Psoas muscle (tissue), 8 donors: ENCODE measurements around the gene RAVER1. TPM values are rescaled to one million over a fixed set of nuclear protein-coding genes. Genes with fewer than 3 reads are reported as not detected.

Source experiments
- ATAC-seq, 4 donors: fragments of 200-7000 bp; cut with Tn5 transposase; one replicate each; pipeline ENCODE4 v1.9.1; 2020; ENCODE audit warnings: moderate library complexity in 3 of 4, mild to moderate bottlenecking in 2 of 4
- DNase-seq, 2 donors: peaks; one replicate each; pipeline ENCODE4 v3.0.0-alpha.2; 2020
- H3K27ac ChIP-seq: fragments of 200-600 bp; one replicate; pipeline ENCODE4 v1.8.0; 2022
- H3K27me3 ChIP-seq, 3 donors: fragments of 200-600 bp in 1 of 3; one replicate each; pipeline versions ENCODE4 v1.6.1 to v1.8.0; 2013 to 2022; ENCODE audit warnings: low read length in 2 of 3, mild to moderate bottlenecking in 2 of 3, moderate library complexity in 1 of 3; ENCODE audit not compliant: insufficient read depth in 3 of 3
- H3K36me3 ChIP-seq, 2 donors: fragments of 200-600 bp in 1 of 2; one replicate each; pipeline versions ENCODE4 v1.6.1 to v1.8.0; 2013 to 2022; ENCODE audit warnings: low read depth in 1 of 2, mild to moderate bottlenecking in 1 of 2, moderate library complexity in 1 of 2; ENCODE audit not compliant: insufficient read depth in 1 of 2
- H3K4me1 ChIP-seq: fragments of 200-600 bp; one replicate; pipeline ENCODE4 v1.8.0; 2022
- H3K4me3 ChIP-seq: fragments of 200-600 bp; one replicate; pipeline ENCODE4 v1.8.0; 2022; ENCODE audit warnings: mild to moderate bottlenecking
- H3K9me3 ChIP-seq: fragments of 200-600 bp; one replicate; pipeline ENCODE4 v1.8.0; 2022
- WGBS, 3 donors: extraction: QIAGEN DNeasy Blood & Tissue Kit; methylation state at CpG; one replicate each; pipeline versions ENCODE4 v1.1.6 to v1.1.7; 2013; 5-methylcytosine and 5-hydroxymethylcytosine counted together
- intact Hi-C, 2 donors: fragments of 100-400 bp; cut with DNase I; formaldehyde crosslinking; loops; one replicate each; pipeline versions ENCODE4 v1.11.0 to v1.14.2; 2022
- polyA plus RNA-seq, 3 donors: library from polyadenylated mRNA; stranded (reverse); fragments of 200-250 nt; gene quantifications; one replicate each; pipeline ENCODE4 v1.2.3, GENCODE V29; 2013
- total RNA-seq, 4 donors: library from RNA; stranded (reverse); fragmentation: NEBNext Ultra II Directional in 2 of 4; extraction: Animal tissue kit (Norgen Biotek cat#: 25700) in 2 of 4; gene quantifications; one replicate each; pipeline versions ENCODE4 v1.2.1 to v1.2.4, GENCODE V29; 2021 to 2023
- TF ChIP-seq, protein P1 (sequence below): fragments of 200-600 bp; IDR thresholded peaks from one replicate; pipeline ENCODE4 v1.8.0; 2022; ENCODE audit warnings: antibody characterized with exemption
- donor health status: healthy with polysubstance abuse.
- donor health status: DM: no; HTN: no; CAD: no; lungs with moderate emphysema.
- donor health status: Bipolar disorder and iron deficiency.
- donor health status: healthy.
- donor health status: DM: yes; HTN: yes; CAD: no.
- donor health status: DM: no; HTN: no; CAD: no.
- donor health status: DM: no; HTN: no; CAD: no.
- donor health status: DM: yes; HTN: yes; CAD: no.

The RAVER1 gene
- total and polyA plus RNA-seq, 7 donors: 4.3 to 11.2 (median 8.2) TPM

GRCh38 chr19:10365518-10365917 lies 32.2 kb upstream of the RAVER1 start:
- Histone ChIP-seq H3K4me3 (no peak overlapping the region), H3K9me3 (no peaks in the 10 kb centered on the region), H3K27ac (no peak overlapping the region), H3K27me3 (no peaks in the 10 kb centered on the region), H3K36me3 (peaks cover 13 to 85% of the 10 kb centered on the region in 2 donors), H3K4me1 (no peaks in the 10 kb centered on the region)
- WGBS, 3 donors: 93 to 95% (median 94%) methylated on average over 23 of the region's 23 CpGs
- TF ChIP-seq, protein P1, sequence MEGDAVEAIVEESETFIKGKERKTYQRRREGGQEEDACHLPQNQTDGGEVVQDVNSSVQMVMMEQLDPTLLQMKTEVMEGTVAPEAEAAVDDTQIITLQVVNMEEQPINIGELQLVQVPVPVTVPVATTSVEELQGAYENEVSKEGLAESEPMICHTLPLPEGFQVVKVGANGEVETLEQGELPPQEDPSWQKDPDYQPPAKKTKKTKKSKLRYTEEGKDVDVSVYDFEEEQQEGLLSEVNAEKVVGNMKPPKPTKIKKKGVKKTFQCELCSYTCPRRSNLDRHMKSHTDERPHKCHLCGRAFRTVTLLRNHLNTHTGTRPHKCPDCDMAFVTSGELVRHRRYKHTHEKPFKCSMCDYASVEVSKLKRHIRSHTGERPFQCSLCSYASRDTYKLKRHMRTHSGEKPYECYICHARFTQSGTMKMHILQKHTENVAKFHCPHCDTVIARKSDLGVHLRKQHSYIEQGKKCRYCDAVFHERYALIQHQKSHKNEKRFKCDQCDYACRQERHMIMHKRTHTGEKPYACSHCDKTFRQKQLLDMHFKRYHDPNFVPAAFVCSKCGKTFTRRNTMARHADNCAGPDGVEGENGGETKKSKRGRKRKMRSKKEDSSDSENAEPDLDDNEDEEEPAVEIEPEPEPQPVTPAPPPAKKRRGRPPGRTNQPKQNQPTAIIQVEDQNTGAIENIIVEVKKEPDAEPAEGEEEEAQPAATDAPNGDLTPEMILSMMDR: no peak
- intact Hi-C loops: no loop called here
- ATAC-seq (no peak), DNase-seq (no peak)

GRCh38 chr19:10364644-10365043 lies 31.3 kb upstream of the RAVER1 start:
- H3K4me1 ChIP-seq: no peaks in the 10 kb centered on the region
- TF ChIP-seq, protein P1: no peak
- H3K9me3 ChIP-seq: no peaks in the 10 kb centered on the region
- no peak for ATAC-seq
- H3K27ac ChIP-seq: no peak overlapping the region
- DNase-seq: no peak
- intact Hi-C loops: no loop called here
- no peaks in the 10 kb centered on the region for H3K27me3 ChIP-seq
- H3K36me3 ChIP-seq: peaks cover 13 to 84% of the 10 kb centered on the region in 2 donors
- 79 to 87% (median 85%) methylated on average over 19 of the region's 19 CpGs for WGBS, 3 donors
- no peak overlapping the region for H3K4me3 ChIP-seq

- DNase-seq (no peak), ATAC-seq (no peak)
- Histone ChIP-seq H3K27ac (no peak overlapping the region), H3K4me1 (no peaks in the 10 kb centered on the region), H3K9me3 (no peaks in the 10 kb centered on the region), H3K36me3 (peaks cover 13 to 85% of the 10 kb centered on the region in 2 donors), H3K4me3 (no peak overlapping the region), H3K27me3 (no peaks in the 10 kb centered on the region)
- intact Hi-C loops: no loop called here
- TF ChIP-seq, protein P1: no peak
- WGBS, 3 donors: 90 to 97% (median 94%) methylated on average over 12 of the region's 12 CpGs
These were observed 30.5 kb upstream of the RAVER1 start for GRCh38 chr19:10363789-10364281.

DNA sequence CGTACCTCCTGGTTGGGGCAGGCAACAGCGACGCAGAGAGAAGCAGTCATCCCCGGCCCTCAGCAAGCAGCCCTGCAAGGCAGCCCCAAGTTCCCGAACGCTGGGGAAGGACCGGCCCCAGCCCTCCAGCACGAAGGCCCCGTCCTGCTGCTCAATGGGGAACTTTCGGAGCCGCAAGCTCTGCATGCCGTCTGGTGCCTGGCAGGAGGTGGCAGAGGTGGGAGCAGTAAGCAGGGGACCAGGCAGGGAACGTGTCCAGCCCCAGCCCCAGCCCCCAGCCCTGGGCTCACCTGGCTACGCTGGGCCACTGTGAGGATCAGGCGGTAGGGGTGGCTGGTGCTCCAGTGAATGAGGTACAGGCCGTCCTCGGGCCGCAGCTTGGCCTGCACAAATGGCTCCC lies 28.9 kb upstream of the RAVER1 start:
- no peaks in the 10 kb centered on the region for H3K4me1 ChIP-seq
- no peaks in the 10 kb centered on the region for H3K9me3 ChIP-seq
- DNase-seq (no peak), ATAC-seq (no peak)
- peaks cover 13 to 86% of the 10 kb centered on the region in 2 donors for H3K36me3 ChIP-seq
- H3K27ac ChIP-seq: no peak overlapping the region
- no peaks in the 10 kb centered on the region for H3K27me3 ChIP-seq
- H3K4me3 ChIP-seq: no peak overlapping the region
- WGBS, 3 donors: 93 to 96% (median 94%) methylated on average over 14 to 18 of the region's 18 CpGs
- TF ChIP-seq, protein P1: no peak
- intact Hi-C loops: no loop called here

- H3K9me3 ChIP-seq: no peaks in the 10 kb centered on the region
- H3K4me1 ChIP-seq: no peaks in the 10 kb centered on the region
- no peak overlapping the region for H3K4me3 ChIP-seq
- ATAC-seq (no peak), DNase-seq (no peak)
- intact Hi-C loops: no loop called here
- TF ChIP-seq, protein P1: no peak
- H3K27ac ChIP-seq: no peak overlapping the region
- H3K36me3 ChIP-seq: peaks cover 13 to 86% of the 10 kb centered on the region in 2 donors
- WGBS, 3 donors: 79 to 85% (median 80%) methylated on average over 16 of the region's 16 CpGs
- H3K27me3 ChIP-seq: no peaks in the 10 kb centered on the region
These were observed 28.3 kb upstream of the RAVER1 start for GRCh38 chr19:10361569-10362011.
